Measurements from ENCODE around the gene CDIPT.

CDIPT gene

GRCh38 chr16:29824589-29825144 lies 38.4 kb downstream of the CDIPT start:
- DNase-seq: no peak

- no peak for DNase-seq
Measured at GRCh38 chr16:29821643-29822115, 41.3 kb downstream of the CDIPT start.

- DNase-seq: peak; percentile 57
Measured at GRCh38 chr16:29820730-29821642, 42.0 kb downstream of the CDIPT start.

- DNase-seq: peak; percentile 54
Measured at GRCh38 chr16:29820271-29820701, 42.7 kb downstream of the CDIPT start, which contains the start of gene MVP. Gene MVP (plus strand): TSS chr16:29820462. CDS start chr16:29830550, 10,088 bp downstream.

GRCh38 chr16:29819506-29819905 lies 43.5 kb downstream of the CDIPT start:
- no peak for DNase-seq

GRCh38 chr16:29818082-29818481 lies 44.9 kb downstream of the CDIPT start:
- no peak for DNase-seq

GRCh38 chr16:29816694-29817441 lies 46.2 kb downstream of the CDIPT start:
- peak; percentile 59 for DNase-seq

GRCh38 chr16:29815793-29816693 lies 47.0 kb downstream of the CDIPT start, which contains the start of gene PAGR1:
Gene PAGR1 (plus strand): TSS chr16:29816152. CDS start chr16:29816526, 374 bp downstream.
- peak; percentile 100 for DNase-seq

- no peak for DNase-seq
Measured at GRCh38 chr16:29815032-29815721, 47.8 kb downstream of the CDIPT start.

- no peak for DNase-seq
Measured at GRCh38 chr16:29814592-29814991, 48.4 kb downstream of the CDIPT start.

- no peak for DNase-seq
Measured at GRCh38 chr16:29813644-29814562, 49.1 kb downstream of the CDIPT start.

- DNase-seq: no peak
Measured at GRCh38 chr16:29812754-29813643, 50.0 kb downstream of the CDIPT start.

GRCh38 chr16:29811896-29812665 lies 50.9 kb downstream of the CDIPT start, which contains the start of gene PRRT2:
Gene PRRT2 (plus strand): TSS chr16:29812193. CDS start chr16:29813055, 862 bp downstream.
- DNase-seq: peak; percentile 46

GRCh38 chr16:29811170-29811895 lies 51.7 kb downstream of the CDIPT start:
- DNase-seq: peak; percentile 86

GRCh38 chr16:29810699-29811169 lies 52.3 kb downstream of the CDIPT start:
- no peak for DNase-seq

GRCh38 chr16:29809850-29810698 lies 53.0 kb downstream of the CDIPT start:
- DNase-seq: peak; percentile 43
